Fibroblast of lung (primary cell): ENCODE data around the gene GRID1.

Experiments
- CTCF ChIP-seq, 2 donors: IDR thresholded peaks in 1 of 2; conservative IDR thresholded peaks in 1 of 2; 1 replicate in 1 of 2; 2 replicates in 1 of 2; pipeline ENCODE4 v1.5.1; 2011 to 2012; ENCODE audit warnings: low read length in 2 of 2, control low read depth in 1 of 2, inconsistent platforms in 1 of 2, low read depth in 1 of 2, mild to moderate bottlenecking in 1 of 2
- EZH2 ChIP-seq: IDR thresholded peaks from 2 replicates; pipeline ENCODE4 v1.5.1; 2012; ENCODE audit warnings: low read length, control low read depth, mild to moderate bottlenecking; ENCODE audit errors: missing control alignments

GRCh38 chr10:86310291-86310690 lies 56.3 kb downstream of the GRID1 start:
- no peak for TF ChIP-seq CTCF (conservative IDR thresholded peaks at IDR 0.05 in 1 of 2, IDR thresholded peaks at IDR 0.05 in 1 of 2; ENCODE audit: low read depth in 1 of 2, low read length in 2 of 2)
- no peak for TF ChIP-seq EZH2
